ENCODE measurements around the gene PTPRN2.

PTPRN2 gene

DNA sequence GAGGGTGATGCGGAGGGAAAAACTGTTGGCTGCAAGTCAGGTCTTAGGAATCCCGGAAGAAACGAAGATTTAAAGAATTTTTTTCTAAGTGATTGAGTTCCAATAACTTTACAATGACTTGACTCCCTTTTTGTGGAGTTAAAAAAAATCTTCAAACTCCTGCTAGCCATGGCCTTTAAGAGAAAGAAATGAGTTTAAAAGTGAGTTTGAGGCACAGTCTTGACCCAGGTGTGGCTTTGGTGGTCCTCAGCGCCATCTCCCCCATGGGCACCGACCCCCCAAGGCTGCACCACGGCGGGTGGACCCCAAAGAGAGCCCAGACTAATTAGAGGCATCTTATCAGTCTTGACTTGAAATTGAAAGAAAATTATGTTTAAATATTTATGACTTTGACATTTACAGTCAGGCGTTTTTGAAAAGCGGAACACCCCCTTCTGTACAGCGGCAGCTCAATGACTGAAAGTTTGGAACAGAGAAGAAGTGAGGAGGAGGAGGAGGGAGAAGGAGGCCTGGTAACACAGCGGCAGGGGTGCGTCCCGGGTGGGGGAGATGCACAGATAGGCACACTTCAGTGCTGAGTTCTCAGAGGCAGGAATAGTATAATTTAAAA lies 901.2 kb downstream of the PTPRN2 start:
- no peak for DNase-seq

DNA sequence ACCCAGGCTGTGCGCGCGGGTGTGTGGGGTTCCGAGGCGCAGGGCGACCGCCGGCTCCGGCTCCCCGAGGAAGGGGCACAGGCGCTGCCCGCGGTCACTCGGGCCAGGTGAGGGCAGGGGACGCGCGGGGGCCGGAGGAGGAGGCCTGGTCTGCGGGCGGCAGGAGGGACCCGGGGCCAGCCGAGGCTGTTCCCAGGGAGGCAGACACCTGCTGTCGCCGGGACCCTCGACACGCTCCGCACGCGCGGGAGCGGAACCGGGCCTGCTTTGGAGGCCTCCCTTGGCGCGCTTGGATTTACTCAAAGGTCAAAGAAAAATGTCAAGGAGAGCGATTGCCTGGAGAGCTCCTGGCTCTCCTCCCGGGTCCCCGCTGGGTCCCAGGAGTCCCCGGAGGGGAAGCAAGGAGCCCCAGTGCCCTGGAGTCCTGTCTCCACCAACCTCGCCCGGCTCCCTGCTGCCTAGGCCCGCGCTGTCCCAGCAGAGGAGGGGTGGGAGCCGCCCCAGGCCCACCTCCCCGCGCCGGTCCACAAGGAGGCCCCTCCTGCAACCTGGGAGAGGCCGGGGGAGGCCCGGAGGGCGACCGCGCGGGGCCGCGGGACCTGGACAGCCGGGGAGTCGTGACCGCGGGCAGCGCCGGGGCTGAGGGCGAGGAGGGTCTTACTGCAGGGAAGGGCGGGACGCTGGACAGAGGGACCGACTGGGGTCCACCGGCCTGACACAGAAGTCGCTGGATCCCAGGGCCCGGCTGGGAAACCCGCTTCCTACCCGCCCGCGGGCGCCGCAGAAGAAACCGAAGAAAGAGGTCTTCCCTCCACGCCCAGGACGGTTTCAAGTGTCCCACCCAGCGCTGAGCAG lies 902.0 kb downstream of the PTPRN2 start:
- no peak for DNase-seq

DNA sequence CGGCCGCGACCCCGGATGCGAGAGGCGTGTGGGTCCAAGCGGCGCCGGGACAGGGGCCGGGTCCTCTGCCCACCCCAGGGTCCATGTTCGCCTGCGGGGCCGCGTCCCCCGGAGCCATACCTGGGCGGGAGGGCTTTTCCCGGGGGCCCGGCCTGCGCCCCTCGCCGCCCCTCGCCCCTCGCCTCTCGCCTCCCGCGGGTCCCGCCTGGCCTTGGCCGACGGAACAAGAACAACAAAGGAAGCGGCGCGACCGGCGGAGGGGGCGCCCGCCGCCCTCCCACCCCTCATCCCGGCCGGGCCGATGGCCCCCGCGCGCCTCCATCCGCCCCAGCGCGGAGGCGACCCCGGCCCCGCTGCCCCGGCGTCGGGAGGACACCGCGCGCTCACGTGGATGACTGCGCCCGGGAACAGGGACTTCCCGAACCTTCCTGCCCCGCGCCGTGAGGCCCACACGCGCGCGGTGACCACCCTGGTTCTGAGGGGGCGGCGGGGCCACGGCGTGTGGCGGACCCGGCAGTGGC lies 902.7 kb downstream of the PTPRN2 start:
- DNase-seq, result no peak

DNA sequence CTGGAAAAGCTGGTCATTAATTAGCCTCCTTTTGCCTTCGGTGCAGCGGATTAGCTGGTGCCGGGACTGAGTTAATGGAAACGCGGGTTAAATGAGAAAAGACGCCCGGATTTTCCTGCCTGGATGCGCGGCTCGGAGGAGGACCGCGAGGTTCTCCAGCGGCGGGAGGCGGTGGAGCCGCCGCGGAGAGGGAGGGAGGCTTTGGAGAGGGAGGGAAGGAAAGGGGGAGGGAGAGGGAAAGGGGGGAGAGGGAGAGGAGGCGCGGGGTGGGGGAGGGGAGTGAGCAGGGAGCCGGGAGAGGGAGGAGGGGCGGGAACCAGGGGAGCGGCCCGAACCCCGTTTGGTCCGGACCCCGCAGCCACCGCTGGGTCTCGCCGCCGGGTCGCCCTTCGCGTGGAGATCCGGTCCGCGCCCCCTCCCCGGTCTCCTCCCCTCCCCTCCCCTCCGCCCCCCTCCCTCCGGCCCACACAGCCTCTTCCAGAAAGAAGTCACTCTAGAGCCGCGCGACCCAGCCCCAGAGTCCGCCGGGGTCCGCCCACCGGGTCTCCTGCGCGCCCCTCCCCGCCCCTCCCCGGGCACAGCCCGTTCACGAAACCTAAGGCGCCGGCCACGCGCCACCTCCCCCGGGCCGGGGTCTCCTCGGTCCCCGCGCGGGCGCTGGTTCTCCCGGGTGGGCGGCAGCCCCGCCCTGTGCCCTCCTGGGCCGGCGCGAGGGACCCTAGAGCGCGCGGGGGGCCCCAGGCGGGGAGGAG lies 903.3 kb downstream of the PTPRN2 start:
- no peak for DNase-seq

DNA sequence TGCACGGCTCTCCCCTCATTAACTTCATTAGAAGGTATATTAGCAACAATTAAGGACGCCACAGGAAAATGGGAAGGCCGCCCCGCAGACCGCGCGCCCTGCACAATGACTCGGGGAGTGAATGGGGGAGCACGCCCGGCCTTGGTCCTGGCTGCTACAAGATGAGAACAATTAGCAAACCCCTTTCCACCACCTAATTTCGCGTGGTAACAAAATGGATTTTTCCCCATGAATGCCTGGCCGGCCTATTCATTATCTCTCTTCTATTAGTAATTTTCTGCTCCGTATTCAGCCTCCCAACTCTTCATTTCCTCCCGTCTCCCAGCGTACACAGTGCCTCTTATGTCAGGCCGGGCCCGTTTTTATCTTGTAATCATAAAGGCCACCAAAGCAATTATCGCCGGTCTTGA lies 903.9 kb downstream of the PTPRN2 start:
- DNase-seq, result no peak

DNA sequence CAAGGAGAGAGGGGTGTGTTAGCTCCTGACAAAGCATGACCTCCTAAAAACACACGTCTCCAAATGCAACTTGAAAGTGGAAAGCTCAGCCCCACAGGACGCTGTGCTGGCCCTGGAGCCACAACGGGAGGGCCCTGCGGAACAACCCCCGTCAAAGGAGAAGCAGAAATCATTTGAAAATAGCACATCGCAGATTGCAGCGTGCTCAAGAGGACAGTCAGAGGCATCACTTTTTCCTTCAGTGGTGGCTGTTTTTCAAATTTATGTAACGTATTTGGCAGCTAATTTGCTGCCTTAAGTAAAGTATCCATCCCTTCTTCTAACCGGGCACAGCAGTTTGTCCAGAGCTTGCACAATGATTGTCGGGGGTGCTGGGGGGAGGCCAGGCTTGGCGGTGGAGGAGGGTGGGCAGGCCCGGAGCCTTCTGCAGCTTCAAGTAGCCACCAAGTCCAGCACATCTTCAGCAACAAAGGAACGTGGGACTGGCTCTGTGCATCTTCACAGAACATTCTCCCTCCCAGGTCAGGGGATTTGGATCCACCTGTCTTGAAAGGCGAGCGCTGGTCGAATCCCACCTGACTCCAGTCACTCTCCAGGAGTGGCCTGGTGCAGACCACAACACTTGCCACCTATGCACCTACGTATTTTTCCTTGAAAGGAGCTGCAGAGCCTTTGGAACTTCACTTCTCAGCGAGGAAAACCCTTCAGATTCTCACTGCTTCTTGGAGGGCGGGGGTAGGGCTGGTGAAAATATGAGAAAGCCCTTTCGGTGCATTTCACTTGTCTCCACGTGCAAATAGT lies 904.5 kb downstream of the PTPRN2 start:
- no peak for DNase-seq

DNA sequence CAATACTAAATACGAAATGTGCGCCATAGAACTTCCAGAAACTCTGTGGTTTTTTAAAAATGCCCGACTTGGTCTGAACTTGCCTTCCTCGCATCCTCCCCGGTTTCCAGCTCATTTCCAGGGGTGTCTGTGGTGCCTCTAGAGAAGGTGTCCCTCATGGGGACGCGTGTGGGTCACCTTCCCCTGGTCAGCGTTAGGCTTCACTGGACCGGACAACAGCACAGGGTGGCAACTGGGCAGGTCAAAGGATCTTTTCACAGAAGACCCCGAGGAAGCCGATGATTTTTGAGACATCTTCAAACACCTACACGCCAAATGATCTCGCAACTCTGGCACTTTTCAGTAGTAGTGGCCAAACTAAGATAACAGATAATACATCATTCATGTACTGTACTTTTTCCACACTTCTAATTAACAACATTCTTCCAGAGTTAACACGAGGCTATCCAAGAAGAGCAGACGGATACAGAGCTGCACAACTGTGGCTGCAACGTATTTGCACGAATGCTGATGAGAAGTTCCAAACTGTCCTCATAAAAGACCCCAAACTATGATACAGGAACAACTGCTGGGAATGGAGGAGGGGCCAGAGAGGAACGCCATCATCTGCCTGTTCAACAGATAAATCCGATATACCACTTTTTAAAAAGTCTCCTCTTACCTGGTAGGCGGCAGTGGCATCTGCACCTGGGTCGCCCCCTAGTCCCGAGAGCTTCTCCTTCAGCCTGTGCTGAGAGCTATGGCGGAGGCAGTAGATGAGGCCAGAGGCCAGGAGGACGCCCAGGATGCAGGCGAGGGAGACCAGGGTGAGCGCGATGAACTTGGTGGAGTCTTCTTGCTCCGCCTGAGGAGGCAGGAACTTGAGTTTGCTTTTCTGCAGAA lies 905.3 kb downstream of the PTPRN2 start:
- no peak for DNase-seq

DNA sequence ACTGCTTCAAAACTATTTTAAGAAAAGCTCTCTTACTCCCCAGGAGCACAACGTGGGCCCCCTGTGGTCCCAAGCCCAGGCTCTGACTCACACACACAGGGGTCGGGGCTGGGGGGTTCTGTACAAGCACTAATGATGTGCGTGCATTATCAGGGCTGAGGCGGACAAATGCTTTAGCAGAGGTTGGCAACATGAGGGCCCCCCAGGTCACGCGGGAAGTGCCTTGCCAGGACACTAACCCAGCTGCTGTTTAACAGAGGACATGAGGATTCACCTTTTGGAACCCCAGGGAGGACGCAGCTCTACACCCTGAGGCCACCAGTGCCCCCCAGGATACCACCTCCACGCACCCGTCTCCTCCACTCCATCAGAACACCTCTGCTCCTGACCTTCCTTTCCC lies 908.0 kb downstream of the PTPRN2 start:
- DNase-seq, result no peak

DNA sequence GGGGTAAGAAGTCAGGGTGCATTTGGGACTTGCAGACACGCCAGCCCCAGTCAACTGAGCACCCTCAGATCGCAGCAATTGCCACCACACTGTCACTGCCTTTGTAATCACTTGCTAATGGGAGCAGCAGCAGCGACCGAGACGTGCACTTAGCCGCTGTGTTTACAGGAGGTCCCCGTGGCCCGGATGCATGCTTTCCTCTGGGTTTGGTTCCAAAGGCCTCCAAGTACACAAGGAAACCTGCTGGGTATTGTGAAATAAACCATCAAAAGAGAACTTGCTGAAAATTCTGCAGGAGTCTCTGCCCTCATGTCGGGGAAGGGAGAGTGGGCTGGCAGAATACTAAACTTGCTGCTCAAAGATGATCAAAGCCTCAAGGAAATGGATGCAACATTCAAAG lies 909.1 kb downstream of the PTPRN2 start:
- DNase-seq, result no peak

DNA sequence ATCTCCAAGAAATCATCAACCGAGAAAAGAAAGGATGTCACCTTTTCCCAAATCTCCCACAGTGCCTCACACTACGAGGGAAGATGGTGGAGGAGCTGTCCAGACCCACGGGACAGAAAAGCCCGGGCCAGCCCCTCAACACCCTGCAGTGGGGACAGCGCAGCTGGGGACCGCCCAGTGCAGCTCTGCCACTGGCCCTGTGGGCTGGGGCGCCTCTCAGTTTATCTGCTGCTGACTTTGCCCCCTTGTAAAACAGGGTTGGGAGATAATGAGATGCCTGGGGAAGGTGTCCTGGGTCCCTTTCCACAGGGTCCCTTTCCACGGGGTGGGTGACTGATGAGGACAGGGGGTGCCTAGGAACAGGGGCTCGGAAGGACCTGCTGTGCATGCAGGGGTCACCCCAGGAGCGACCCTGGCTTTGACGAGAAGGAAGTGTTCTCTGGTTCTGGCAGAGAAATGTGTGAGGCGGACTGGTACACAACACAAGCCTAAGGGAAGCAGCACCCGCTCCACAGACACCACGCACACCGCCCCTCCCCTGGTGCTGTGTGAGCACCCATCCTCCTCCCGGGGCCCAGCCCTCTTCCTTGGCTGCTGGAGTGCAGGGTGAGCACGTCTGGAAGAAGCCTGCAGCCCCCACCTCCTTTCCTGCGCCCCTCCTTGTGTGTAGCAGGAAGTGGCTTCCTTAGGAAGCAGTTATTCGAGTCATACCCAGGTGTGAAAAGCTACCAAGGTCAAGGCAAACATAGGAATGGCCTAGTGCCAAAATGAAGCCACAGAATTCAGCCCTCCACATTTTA lies 911.0 kb downstream of the PTPRN2 start:
- no peak for DNase-seq

DNA sequence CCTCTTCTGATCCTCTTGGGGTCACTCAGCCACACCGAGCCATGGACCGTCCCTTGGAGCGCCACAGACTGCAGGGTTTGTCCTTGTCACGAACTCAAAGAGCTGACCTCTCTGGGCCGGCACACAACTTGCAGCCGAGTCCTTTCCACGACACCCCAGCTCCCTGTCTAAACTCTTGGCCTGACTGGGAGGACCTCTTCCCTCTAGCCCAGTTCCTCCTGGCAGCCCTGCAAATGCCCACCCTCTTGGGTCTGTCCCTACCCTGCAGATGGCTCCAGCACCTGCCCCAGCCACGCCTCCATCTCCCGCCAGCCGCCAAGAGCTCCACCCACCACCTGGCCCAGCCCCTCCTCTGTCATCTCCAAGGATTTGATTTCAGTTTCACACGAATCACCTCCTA lies 911.6 kb downstream of the PTPRN2 start:
- no peak for DNase-seq

DNA sequence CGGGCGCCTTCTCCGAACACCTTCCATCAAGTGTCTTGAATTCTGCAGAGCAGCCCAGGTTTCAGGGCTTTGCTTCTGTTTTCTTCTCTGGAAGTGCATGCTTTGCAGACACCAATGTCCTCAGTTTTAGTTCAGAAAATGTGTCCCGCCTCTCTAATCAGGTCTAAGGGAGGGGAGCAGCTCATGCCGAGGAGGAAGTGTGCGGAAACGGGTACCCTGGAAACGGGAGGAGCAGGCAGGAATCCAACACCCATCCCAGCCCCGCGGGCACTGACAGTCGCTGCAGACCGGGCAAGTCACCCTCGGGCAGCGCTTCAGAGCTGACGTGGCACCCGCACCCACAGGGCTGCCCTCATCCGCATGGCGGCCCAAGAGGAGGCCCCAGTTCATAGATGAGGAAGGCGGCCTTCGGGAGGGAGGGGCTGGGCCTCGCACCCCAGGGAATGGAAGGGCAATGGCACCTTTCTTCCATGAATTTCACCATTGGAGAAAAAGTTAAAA lies 912.1 kb downstream of the PTPRN2 start:
- no peak for DNase-seq

DNA sequence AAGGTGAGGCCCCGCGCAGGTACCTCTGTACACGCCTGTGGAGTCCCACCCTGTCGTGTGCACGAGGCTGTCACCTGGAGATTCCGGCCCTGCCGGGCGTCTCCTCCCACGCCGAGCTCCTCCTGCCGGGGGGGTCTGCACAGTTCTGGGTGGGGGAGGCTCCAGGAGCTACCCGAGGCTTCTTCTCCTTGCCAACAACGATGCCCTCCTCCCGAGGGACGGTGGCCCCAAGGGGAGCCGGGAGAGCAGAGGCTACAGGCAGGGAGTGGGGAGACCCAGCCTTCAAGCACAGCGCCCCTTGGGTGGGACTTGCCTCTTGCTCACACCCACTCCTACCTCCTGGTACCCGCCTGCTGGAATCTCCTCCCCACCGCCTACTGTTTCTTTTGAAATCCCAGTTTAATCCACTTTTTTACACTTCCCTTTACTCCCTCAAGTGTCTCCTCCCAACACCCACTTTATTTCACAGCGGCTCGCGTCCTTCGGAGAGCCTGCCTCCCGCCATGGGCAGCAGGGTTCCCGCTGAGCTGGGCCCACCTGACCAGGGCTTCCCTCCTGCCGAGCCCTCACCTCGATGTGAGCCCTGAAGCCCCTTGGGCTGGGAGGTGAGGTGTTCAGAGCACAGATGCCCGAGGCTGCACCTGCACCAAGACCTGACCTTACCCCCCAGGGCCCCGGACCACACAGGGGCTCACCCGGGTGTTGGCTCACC lies 912.8 kb downstream of the PTPRN2 start:
- no peak for DNase-seq

DNA sequence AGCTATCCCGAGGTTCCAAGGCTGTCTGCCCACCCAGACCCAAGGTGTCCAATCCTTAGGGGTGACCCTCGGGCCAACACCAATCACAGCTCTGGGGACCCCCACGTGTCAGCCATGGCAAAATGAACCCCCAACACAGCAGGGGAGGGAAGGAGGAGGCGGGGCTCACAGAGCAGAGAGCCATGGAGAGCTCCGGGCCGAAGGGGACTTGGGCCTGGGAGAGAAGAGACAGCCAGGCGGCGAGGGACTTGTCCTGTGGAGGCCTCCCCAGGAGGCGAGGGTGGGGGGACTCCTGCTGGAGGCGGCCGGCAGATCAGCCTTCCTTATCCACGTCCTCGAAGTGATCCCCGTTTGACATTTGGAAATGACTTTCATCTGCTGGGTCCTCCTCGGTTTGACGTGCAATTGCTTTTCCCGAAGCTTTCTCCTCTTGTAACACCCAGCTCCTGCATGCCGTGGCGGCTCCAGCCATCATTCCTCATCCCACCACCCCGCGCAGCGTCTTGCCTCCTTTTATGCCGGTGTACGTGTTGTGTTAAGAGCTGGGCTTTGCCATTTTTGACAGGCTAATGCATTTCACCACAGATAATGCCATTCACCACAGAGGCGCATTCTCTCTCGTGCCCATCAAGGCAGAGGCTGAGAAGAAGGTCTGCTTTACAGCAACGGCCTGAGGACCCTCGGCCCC lies 913.5 kb downstream of the PTPRN2 start:
- no peak for DNase-seq

DNA sequence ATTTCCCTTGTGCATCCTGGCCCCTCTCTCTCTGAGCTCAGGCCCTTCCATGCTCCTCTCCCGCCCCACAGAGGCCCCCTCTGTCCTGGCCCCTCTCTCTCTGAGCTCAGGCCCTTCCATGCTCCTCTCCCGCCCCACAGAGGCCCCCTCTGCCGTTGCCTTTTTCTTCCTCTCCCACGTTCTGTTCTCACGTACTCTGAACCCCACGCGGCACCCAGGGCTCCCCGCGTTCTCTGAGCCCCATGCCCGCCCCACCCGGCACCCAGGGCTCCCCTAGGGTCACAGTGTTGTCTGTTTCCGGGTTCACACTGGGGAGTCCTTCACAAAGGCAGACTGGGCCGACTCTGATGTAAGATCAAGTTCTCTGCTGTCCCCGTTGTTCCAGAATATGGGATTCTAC lies 914.0 kb downstream of the PTPRN2 start:
- no peak for DNase-seq

DNA sequence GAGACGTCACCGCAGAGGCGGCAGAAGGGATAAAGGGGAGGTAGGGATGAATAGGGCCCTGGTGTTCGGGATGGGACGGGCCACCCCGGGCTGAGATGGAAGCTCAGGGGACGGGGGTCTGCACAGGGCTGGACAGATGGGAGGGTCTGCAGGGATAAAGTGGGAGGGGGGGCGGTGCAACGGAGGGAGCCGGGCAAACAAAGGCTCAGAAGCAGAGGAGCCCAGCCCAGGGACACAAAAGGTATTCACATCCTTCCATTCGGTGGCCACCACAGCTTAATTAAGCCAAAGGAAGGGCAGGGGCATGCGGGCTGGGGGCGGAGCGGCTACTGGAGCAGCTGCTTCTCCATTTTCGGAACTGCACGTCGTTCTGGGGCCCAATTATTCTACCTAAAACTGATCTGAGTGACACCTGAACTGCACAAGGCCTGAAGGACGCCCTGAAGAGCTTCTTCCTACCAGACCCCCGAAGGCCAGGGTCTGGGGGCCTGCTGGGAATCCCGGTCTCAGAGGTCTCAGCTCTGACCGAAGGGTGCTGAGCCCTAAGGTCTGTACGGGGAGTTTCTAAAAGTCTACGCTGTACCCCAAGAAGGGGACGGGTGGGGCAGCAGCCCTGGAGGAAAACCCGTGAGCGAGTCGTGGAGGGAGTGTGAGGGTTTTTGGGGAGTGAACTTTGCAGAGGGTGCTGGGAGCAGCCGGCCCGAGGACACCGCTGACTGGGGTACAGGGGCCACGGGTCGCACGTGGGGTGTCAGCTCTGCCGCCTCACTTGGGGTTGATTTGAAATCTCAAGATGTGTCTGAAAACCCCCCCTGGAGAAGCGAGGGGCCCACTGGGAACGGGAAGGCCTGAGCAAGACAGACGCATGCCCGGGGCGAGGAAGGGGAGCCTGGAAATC lies 916.0 kb downstream of the PTPRN2 start:
- no peak for DNase-seq

DNA sequence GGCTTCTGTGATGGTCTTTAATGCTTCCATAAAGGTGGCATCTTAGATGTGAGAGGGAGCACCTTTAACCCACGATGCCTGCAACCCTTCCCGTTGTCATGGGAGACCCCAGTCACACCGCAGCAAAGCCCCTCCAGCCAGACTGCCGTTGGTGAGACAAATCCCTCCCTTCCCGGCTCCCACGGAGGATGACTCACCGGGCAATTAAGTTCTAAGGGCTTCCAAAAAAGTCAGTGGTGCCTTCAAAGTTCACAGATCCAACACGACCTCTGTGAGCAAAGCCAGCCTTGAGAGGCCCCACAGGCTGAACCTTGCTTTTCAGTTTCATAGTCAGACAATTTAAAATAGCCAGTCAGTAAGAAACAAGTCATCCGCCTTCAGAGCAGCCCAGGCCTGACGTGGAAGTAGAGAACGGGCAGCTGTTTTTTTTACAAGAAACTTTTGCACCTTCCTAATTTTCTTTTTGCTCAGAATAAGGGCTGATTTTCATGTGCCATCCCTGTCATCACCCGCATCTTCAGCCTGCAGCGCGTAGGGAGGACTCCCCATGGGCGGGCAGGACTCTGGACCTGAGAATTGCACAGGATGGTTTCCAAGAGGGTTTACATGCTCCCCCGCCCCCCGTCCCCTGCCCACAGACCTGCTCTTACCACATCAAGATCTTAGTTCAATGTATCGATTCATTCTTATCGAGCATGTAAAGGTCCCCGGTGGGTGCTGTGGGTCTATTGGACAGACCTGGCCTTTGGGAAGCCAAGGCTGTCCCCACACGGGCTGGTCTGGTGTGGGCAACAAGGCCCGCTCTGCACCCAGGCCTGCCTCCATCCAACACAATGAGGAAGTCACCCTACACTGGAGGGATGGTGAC lies 916.9 kb downstream of the PTPRN2 start:
- DNase-seq, result no peak
